H9 (cell line): Measurements from ENCODE around the gene STK32B. TPM values are rescaled to one million over a fixed set of nuclear protein-coding genes. Genes with fewer than 3 reads are reported as not detected.

Experiments
- DNase-seq: peaks from one replicate; pipeline ENCODE4 v3.0.0-alpha.2; 2017
- H2AFZ ChIP-seq: one replicate; pipeline ENCODE4 v1.6.1; 2013; ENCODE audit warnings: mild to moderate bottlenecking, low read length, control low read depth, moderate library complexity
- H2AK5ac ChIP-seq: 2 replicates; pipeline ENCODE4 v1.6.1; 2013; ENCODE audit warnings: low read length, control low read depth, mixed read lengths; ENCODE audit not compliant: insufficient read length
- H2BK120ac ChIP-seq: one replicate; pipeline ENCODE4 v1.6.1; 2013; ENCODE audit warnings: low read depth, mild to moderate bottlenecking, low read length, control low read depth, inconsistent platforms; ENCODE audit not compliant: poor library complexity, severe bottlenecking
- H2BK12ac ChIP-seq: 2 replicates; pipeline ENCODE4 v1.6.1; 2013; ENCODE audit warnings: low read length, control low read depth, mixed read lengths, low read depth; ENCODE audit not compliant: insufficient read length
- H2BK15ac ChIP-seq: 2 replicates; pipeline ENCODE4 v1.6.1; 2013; ENCODE audit warnings: low read depth, low read length, control low read depth
- H2BK20ac ChIP-seq: one replicate; pipeline ENCODE4 v1.6.1; 2013; ENCODE audit warnings: low read depth, mild to moderate bottlenecking, low read length, control low read depth, inconsistent platforms; ENCODE audit not compliant: poor library complexity, severe bottlenecking
- H2BK5ac ChIP-seq: 2 replicates; pipeline ENCODE4 v1.6.1; 2013; ENCODE audit warnings: low read length, control low read depth, mixed read lengths; ENCODE audit not compliant: insufficient read length
- H3K14ac ChIP-seq: 2 replicates; pipeline ENCODE4 v1.6.1; 2013; ENCODE audit warnings: low read length, control low read depth; ENCODE audit not compliant: insufficient read depth
- H3K18ac ChIP-seq: 2 replicates; pipeline ENCODE4 v1.6.1; 2013; ENCODE audit warnings: low read depth, mild to moderate bottlenecking, mixed read lengths, low read length, control low read depth; ENCODE audit not compliant: insufficient read length
- H3K23ac ChIP-seq: 2 replicates; pipeline ENCODE4 v1.6.1; 2013; ENCODE audit warnings: low read length, control low read depth, mixed read lengths, low read depth; ENCODE audit not compliant: insufficient read length
- H3K23me2 ChIP-seq: 2 replicates; pipeline ENCODE4 v1.6.1; 2013; ENCODE audit warnings: low read depth, mild to moderate bottlenecking, mixed read lengths, low read length, control low read depth; ENCODE audit not compliant: insufficient read length, poor library complexity, severe bottlenecking
- H3K27ac ChIP-seq: 2 replicates; pipeline ENCODE4 v1.5.1; 2013; ENCODE audit warnings: low read length, control low read depth, mixed read lengths, low read depth; ENCODE audit not compliant: insufficient read length
- H3K27me3 ChIP-seq: 2 replicates; pipeline ENCODE4 v1.6.1; 2013; ENCODE audit warnings: low read length, control low read depth, inconsistent platforms; ENCODE audit not compliant: insufficient read depth
- H3K4ac ChIP-seq: 2 replicates; pipeline ENCODE4 v1.6.1; 2013; ENCODE audit warnings: low read depth, mild to moderate bottlenecking, control low read depth, inconsistent platforms, low read length, moderate library complexity
- H3K4me1 ChIP-seq: 2 replicates; pipeline ENCODE4 v1.6.1; 2013; ENCODE audit warnings: low read length, control low read depth, inconsistent platforms; ENCODE audit not compliant: insufficient read depth
- H3K4me2 ChIP-seq: 2 replicates; pipeline ENCODE4 v1.6.1; 2013; ENCODE audit warnings: low read length, control low read depth, mixed read lengths; ENCODE audit not compliant: insufficient read length, insufficient read depth
- H3K56ac ChIP-seq: 2 replicates; pipeline ENCODE4 v1.6.1; 2013; ENCODE audit warnings: low read depth, mild to moderate bottlenecking, mixed read lengths, low read length, control low read depth; ENCODE audit not compliant: insufficient read length
- H3K79me1 ChIP-seq: 2 replicates; pipeline ENCODE4 v1.6.1; 2013; ENCODE audit warnings: low read depth, mild to moderate bottlenecking, moderate library complexity, low read length, control low read depth, inconsistent platforms; ENCODE audit not compliant: insufficient read depth, poor library complexity, severe bottlenecking
- H3K79me2 ChIP-seq: 2 replicates; pipeline ENCODE4 v1.6.1; 2013; ENCODE audit warnings: low read length, control low read depth, inconsistent platforms; ENCODE audit not compliant: insufficient read depth
- H3K9ac ChIP-seq: 2 replicates; pipeline ENCODE4 v1.6.1; 2013; ENCODE audit warnings: low read length, control low read depth, mixed read lengths; ENCODE audit not compliant: insufficient read length; ENCODE audit errors: extremely low read depth
- H3K9me3 ChIP-seq: one replicate; pipeline ENCODE4 v1.6.1; 2013; ENCODE audit warnings: low read depth, low read length, inconsistent platforms; ENCODE audit not compliant: control insufficient read depth
- H3T11ph ChIP-seq: one replicate; pipeline ENCODE4 v1.6.1; 2013; ENCODE audit warnings: mild to moderate bottlenecking, low read length, control low read depth, inconsistent platforms
- H4K20me1 ChIP-seq: one replicate; pipeline ENCODE4 v1.6.1; 2013; ENCODE audit not compliant: control insufficient read depth, insufficient read length, insufficient read depth
- H4K5ac ChIP-seq: 2 replicates; pipeline ENCODE4 v1.6.1; 2013; ENCODE audit warnings: low read depth, mild to moderate bottlenecking, mixed read lengths, low read length, control low read depth; ENCODE audit not compliant: insufficient read length
- H4K8ac ChIP-seq: replicated peaks from 2 replicates; pipeline ENCODE4 v1.6.1; 2013; ENCODE audit warnings: low read length, control low read depth, mixed read lengths, low read depth; ENCODE audit not compliant: insufficient read length
- H4K91ac ChIP-seq: 2 replicates; pipeline ENCODE4 v1.6.1; 2013; ENCODE audit warnings: low read depth, mild to moderate bottlenecking, moderate library complexity, mixed read lengths, low read length, control low read depth; ENCODE audit not compliant: insufficient read length
- H3K27ac Mint-ChIP-seq, 3 experiments: 2 replicates in 2 of 3; 3 replicates in 1 of 3; pipeline ENCODE4 v1.8.0; 2020 to 2021; ENCODE audit warnings: mixed read lengths in 3 of 3, mild to moderate bottlenecking in 1 of 3, moderate library complexity in 1 of 3
- H3K27me3 Mint-ChIP-seq: 2 replicates; pipeline ENCODE4 v1.8.0; 2021; ENCODE audit warnings: low read depth, mild to moderate bottlenecking, moderate library complexity, mixed read lengths
- H3K36me3 Mint-ChIP-seq, 3 experiments: 2 replicates in 2 of 3; 3 replicates in 1 of 3; pipeline ENCODE4 v1.8.0; 2020 to 2021; ENCODE audit warnings: low read depth in 3 of 3, mixed read lengths in 3 of 3; ENCODE audit not compliant: insufficient read depth in 1 of 3
- H3K4me1 Mint-ChIP-seq, 2 experiments: 2 replicates each; pipeline ENCODE4 v1.8.0; 2020; ENCODE audit warnings: mixed read lengths in 2 of 2
- H3K4me3 Mint-ChIP-seq, 2 experiments: 2 replicates in 1 of 2; 3 replicates in 1 of 2; pipeline ENCODE4 v1.8.0; 2020 to 2021; ENCODE audit warnings: mild to moderate bottlenecking in 2 of 2, mixed read lengths in 2 of 2, moderate library complexity in 1 of 2
- H3K9me3 Mint-ChIP-seq, 2 experiments: 2 replicates in 1 of 2; 3 replicates in 1 of 2; pipeline ENCODE4 v1.8.0; 2020; ENCODE audit warnings: mild to moderate bottlenecking in 2 of 2, mixed read lengths in 2 of 2, moderate library complexity in 1 of 2
- WGBS: extraction: QIAGEN DNeasy Blood & Tissue Kit; methylation state at CpG from one replicate; pipeline ENCODE4 v1.1.7; 2013; ENCODE audit warnings: missing lambda C conversion rate, low lambda C conversion rate, mixed read lengths; ENCODE audit not compliant: insufficient read length; ENCODE audit errors: extremely low coverage; 5-methylcytosine and 5-hydroxymethylcytosine counted together
- total RNA-seq: library from RNA; stranded (reverse); gene quantifications from 2 replicates; pipeline ENCODE4 v1.2.1, GENCODE V29; 2021
- TF ChIP-seq, protein P1 (sequence below): fragments of 200-600 bp; sonication (generic); conservative IDR thresholded peaks from 3 replicates; pipeline ENCODE4 v1.8.0; 2021; ENCODE audit warnings: antibody characterized with exemption, mild to moderate bottlenecking

The STK32B gene
- total RNA-seq, 1 experiment from 2014 or later, result 1.0 TPM

- H3K23ac ChIP-seq, result no peak overlapping the region
- H3K79me1 ChIP-seq, result no peaks in the 10 kb centered on the region
- H2AFZ ChIP-seq, result no peak overlapping the region
- H3K18ac ChIP-seq, result no peak overlapping the region
- WGBS, result no CpG with 5 or more reads among the region's 8 CpGs
- Mint-ChIP-seq H3K4me1 (peaks cover 4 to 7% of the 10 kb centered on the region in 2 experiments), H3K27ac (no peak overlapping the region), H3K4me3 (no peak overlapping the region), H3K27me3 (peaks cover 17% of the 10 kb centered on the region), H3K36me3 (no peaks in the 10 kb centered on the region; a peak in 1 of 7 replicates), H3K9me3 (peaks cover 0 to 4% of the 10 kb centered on the region in 2 experiments; a peak in 2 of 5 replicates)
- no peak overlapping the region for H2BK5ac ChIP-seq
- H3K79me2 ChIP-seq, result no peaks in the 10 kb centered on the region
- H3T11ph ChIP-seq, result no peak overlapping the region
- H4K5ac ChIP-seq, result no peak overlapping the region
- no peak overlapping the region for H3K4ac ChIP-seq
- no peak overlapping the region for H3K9ac ChIP-seq
- H4K20me1 ChIP-seq, result no peaks in the 10 kb centered on the region
- TF ChIP-seq, protein P1, sequence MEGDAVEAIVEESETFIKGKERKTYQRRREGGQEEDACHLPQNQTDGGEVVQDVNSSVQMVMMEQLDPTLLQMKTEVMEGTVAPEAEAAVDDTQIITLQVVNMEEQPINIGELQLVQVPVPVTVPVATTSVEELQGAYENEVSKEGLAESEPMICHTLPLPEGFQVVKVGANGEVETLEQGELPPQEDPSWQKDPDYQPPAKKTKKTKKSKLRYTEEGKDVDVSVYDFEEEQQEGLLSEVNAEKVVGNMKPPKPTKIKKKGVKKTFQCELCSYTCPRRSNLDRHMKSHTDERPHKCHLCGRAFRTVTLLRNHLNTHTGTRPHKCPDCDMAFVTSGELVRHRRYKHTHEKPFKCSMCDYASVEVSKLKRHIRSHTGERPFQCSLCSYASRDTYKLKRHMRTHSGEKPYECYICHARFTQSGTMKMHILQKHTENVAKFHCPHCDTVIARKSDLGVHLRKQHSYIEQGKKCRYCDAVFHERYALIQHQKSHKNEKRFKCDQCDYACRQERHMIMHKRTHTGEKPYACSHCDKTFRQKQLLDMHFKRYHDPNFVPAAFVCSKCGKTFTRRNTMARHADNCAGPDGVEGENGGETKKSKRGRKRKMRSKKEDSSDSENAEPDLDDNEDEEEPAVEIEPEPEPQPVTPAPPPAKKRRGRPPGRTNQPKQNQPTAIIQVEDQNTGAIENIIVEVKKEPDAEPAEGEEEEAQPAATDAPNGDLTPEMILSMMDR, result no peak
- no peak overlapping the region for H3K56ac ChIP-seq
- H2BK15ac ChIP-seq, result no peak overlapping the region
- H3K27me3 ChIP-seq, result no peaks in the 10 kb centered on the region
- H2AK5ac ChIP-seq, result no peak overlapping the region
- no peak overlapping the region for H2BK120ac ChIP-seq
- H3K4me2 ChIP-seq, result no peak overlapping the region
- no peak overlapping the region for H2BK20ac ChIP-seq
- no peak overlapping the region for H4K8ac ChIP-seq
- H4K91ac ChIP-seq, result no peak overlapping the region
- no peak for DNase-seq
- H3K9me3 ChIP-seq, result no peaks in the 10 kb centered on the region
- no peak overlapping the region for H3K14ac ChIP-seq
- no peak overlapping the region for H3K27ac ChIP-seq
- H3K23me2 ChIP-seq, result no peaks in the 10 kb centered on the region
- H2BK12ac ChIP-seq, result no peak overlapping the region
- no peaks in the 10 kb centered on the region for H3K4me1 ChIP-seq
These were observed 45.0 kb downstream of the STK32B start for GRCh38 chr4:5096261-5096660.
